ENCODE data around the gene CTDNEP1.
"Not testable (repeated sequence)": the region's sequence is repeated elsewhere in the genome, so short reads cannot be mapped to it uniquely, and the experiment has no call there.

CTDNEP1 gene

DNA sequence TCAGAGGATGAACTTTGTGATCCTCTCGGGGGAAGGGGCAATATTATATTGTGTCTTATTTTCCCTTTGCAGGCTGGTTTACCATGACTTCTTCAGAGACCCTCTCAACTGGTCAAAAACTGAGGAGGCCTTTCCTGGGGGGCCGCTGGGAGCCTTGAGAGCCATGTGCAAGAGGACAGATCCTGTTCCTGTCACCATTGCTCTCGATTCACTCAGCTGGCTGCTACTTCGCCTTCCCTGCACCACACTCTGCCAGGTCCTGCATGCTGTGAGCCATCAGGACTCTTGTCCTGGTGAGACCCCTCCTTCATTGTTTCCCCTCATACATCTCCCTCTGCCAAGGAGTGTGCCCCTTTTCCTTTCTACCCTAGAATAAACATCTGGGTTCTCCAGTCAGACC is 3.0 kb upstream of the CTDNEP1 start:
- TF ChIP-seq EZH2 (IDR thresholded peaks at IDR 0.05) (no peak), POLR2AphosphoS5 (IDR thresholded peaks at IDR 0.05; ENCODE audit: borderline replicate concordance, low read depth, low read length) (no peak), FOXP2 (optimal IDR thresholded peaks at IDR 0.05; ENCODE audit: control extremely low read depth, extremely low read length, insufficient read depth) (no peak)
- no peak for DNase-seq (ENCODE audit: low read depth, low spot score)
- Histone ChIP-seq H3K9me3 (ENCODE audit: low read depth, low read length) (no peaks in the 10 kb centered on the region), H3K27ac (no peak overlapping the region), H3K4me3 (no peak overlapping the region), H3K9ac (ENCODE audit: insufficient read length) (no peak overlapping the region), H3K36me3 (ENCODE audit: insufficient read depth, low read length) (peaks cover 27% of the 10 kb centered on the region)

DNA sequence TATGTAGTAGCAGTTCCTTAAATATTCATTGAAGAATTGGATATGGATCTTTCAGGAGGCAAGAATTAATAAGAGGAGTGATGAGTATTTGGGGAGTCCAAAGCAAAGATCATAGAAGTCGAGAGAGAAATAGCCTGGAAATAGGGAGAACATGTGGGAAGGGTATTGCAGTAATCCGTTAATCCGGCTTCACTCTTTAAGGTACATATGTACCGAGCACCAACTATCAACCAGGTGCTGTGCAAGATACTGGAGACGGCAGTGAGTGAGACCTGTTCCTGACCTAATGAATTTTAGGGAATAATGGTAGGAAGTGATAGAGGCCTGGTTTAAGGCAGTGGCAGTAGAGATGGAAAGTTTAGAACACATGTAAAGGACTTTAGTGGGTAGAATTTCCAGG is 1.5 kb upstream of the CTDNEP1 start:
- Histone ChIP-seq H3K36me3 (ENCODE audit: insufficient read depth, low read length) (peaks cover 15% of the 10 kb centered on the region), H3K4me3 (peak overlapping the region; percentile 91), H3K9me3 (ENCODE audit: low read depth, low read length) (no peaks in the 10 kb centered on the region), H3K9ac (ENCODE audit: insufficient read length) (peak overlapping the region; percentile 90), H3K27ac (peak overlapping the region; percentile 93; the same call in 1 of the 2 replicates)
- TF ChIP-seq FOXP2 (optimal IDR thresholded peaks at IDR 0.05; ENCODE audit: control extremely low read depth, extremely low read length, insufficient read depth) = no peak
- no peak for TF ChIP-seq POLR2AphosphoS5 (IDR thresholded peaks at IDR 0.05; ENCODE audit: borderline replicate concordance, low read depth, low read length)
- TF ChIP-seq EZH2 (IDR thresholded peaks at IDR 0.05) = no peak
- no peak for DNase-seq (ENCODE audit: low read depth, low spot score)

DNA sequence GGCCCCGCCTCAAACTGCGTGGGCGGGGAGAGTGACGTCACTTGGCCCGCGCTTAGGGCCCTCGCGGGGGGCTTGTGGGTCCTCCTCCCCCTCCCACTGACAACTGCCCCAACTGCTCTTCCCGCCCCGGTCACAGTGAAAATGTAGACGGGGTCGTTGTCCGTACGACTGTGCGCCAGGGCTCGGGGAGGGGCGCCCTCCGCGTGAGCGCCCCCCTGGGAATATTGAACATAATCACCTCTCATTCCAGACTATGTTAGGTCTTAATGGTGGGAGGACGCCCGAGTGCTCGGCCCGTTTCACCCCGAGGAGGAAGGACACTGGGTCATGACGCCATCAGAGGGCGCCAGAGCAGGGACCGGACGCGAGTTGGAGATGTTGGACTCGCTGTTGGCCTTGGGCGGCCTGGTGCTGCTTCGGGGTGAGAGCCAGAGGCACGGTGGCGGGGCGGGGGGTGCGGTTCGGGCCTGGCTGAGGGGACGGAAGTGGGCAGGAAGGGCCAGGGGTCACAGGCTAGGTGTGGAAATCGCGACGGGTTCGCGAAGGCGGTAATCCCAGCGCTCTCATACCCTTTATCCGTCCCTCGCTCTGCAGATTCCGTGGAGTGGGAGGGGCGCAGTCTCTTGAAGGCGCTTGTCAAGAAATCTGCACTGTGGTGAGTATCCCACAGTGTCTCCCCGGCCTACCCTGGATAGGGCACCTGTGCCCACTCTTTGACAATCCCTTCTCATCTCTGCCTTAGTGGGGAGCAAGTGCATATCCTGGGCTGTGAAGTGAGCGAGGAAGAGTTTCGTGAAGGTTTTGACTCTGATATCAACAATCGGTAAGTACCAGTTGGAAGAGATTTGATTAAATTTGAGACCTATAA is 876 bp upstream of the CTDNEP1 start, which contains the start of gene ELP5:
TSS of gene ELP5 (plus strand) at position 40 of the 868 bp plus-strand sequence. CDS start at position 376, 336 bp downstream.
- Histone ChIP-seq H3K27ac (peak within 1 kb of the TSS; percentile 93), H3K4me3 (peak within 1 kb of the TSS; percentile 91), H3K36me3 (ENCODE audit: insufficient read depth, low read length) (peaks cover 15% of the 10 kb centered on the region), H3K9ac (ENCODE audit: insufficient read length) (peak within 1 kb of the TSS; percentile 96), H3K9me3 (ENCODE audit: low read depth, low read length) (no peaks in the 10 kb centered on the region)
- DNase-seq (ENCODE audit: low read depth, low spot score) = no peak
- TF ChIP-seq FOXP2 (optimal IDR thresholded peaks at IDR 0.05; ENCODE audit: control extremely low read depth, extremely low read length, insufficient read depth) = peak; percentile 17
- peak; percentile 43; the same call in 1 of the 2 replicates for TF ChIP-seq POLR2AphosphoS5 (IDR thresholded peaks at IDR 0.05; ENCODE audit: borderline replicate concordance, low read depth, low read length)
- TF ChIP-seq EZH2 (IDR thresholded peaks at IDR 0.05) = no peak

DNA sequence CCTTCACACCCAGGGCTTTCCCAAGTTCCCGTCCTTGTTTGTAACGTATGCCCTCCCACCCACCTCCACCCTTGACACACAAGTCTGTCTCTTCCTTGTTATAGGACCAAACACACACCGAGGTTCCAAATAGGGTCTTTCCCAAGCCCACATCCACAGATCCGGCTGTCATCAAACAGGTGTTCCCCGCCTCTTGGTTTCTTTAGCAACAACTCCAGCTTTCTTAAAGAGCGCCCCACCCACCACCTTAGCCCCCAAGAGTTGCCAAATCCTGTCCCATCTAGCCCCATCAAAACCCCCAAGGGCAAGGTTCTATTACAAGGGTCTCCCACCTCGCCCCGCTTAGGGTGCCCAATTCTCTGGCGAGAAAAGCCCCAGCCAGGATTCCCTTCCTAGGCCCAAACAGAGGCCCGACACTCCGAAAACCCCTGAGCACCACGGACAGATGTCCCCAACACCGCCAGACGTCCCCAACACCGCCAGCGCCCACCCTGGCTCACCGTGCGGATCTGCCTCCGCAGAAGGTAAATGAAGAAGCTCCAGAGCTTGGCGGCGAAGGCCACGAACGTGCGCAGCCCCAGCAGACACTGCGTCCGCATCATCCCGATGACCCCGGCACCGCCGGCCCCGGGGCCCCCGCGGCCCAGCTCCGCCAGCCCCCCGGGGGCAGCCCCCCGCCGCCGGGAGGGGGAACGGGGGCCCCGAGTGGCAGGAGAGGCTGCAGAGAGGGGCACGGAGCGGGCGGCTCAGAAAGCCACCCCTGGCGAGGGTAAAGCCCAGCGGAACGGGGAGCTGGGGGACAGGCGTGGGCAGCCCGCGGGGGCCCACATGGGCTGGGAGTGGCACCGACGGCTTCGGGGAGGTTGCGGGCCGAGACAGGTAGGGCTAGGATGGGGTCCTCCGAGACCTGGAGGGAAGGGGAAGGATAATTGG is 573 bp downstream of the CTDNEP1 start:
- peak overlapping the region; percentile 96 for H3K9ac ChIP-seq (ENCODE audit: insufficient read length)
- DNase-seq (ENCODE audit: low read depth, low spot score) = no peak
- TF ChIP-seq POLR2AphosphoS5 (IDR thresholded peaks at IDR 0.05; ENCODE audit: borderline replicate concordance, low read depth, low read length) = no peak
- no peaks in the 10 kb centered on the region for H3K9me3 ChIP-seq (ENCODE audit: low read depth, low read length)
- H3K36me3 ChIP-seq (ENCODE audit: insufficient read depth, low read length) = peaks cover 28% of the 10 kb centered on the region
- H3K27ac ChIP-seq = peak overlapping the region; percentile 93
- H3K4me3 ChIP-seq = peak overlapping the region; percentile 91

DNA sequence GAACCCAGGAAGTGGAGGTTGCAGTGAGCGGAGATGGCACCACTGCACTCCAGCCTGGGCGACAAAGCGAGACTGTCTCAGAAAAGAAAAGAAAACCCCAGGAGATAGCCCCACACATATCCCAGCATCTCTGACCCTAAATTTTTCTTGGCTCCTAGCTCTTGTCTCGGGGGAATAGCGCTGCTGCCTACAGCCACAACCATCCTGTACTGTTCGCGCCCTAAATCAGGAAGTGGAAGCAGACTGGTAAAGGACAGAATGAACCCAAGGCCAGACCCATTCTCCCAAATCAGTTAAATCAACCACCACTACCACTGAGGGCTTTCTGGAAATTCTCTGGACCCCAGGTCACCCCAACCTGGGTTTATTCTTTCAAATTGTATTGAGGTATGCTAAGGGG is 1.7 kb downstream of the CTDNEP1 start:
- H3K36me3 ChIP-seq (ENCODE audit: insufficient read depth, low read length) = peaks cover 26% of the 10 kb centered on the region
- no peaks in the 10 kb centered on the region for H3K9me3 ChIP-seq (ENCODE audit: low read depth, low read length)
- no peak for DNase-seq (ENCODE audit: low read depth, low spot score)
- H3K4me3 ChIP-seq = peak overlapping the region; percentile 91
- TF ChIP-seq EZH2 (IDR thresholded peaks at IDR 0.05) (no peak), POLR2AphosphoS5 (IDR thresholded peaks at IDR 0.05; ENCODE audit: borderline replicate concordance, low read depth, low read length) (no peak), FOXP2 (optimal IDR thresholded peaks at IDR 0.05; ENCODE audit: control extremely low read depth, extremely low read length, insufficient read depth) (no peak)
- no peak overlapping the region for H3K27ac ChIP-seq
- H3K9ac ChIP-seq (ENCODE audit: insufficient read length) = peak overlapping the region; percentile 96

DNA sequence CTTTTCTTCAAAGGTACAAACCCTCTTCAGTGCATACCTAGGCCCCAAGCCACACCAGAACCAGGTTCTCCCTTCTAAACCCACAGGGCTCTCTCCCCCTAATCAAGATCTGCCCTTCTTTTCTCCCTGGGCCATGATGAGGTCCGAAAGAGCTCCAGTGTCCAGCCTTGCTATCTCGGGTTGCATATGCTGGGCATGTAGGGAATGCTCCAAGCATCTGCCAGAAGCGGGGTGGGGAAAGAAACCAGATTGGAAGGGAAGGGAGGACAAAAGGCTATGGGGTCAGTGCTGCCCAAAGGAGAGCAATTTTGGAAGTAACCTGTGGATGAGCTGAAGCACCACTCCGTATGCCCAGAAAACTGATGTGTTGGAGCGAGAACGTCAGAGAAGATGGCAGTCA is 2.3 kb downstream of the CTDNEP1 start:
- TF ChIP-seq FOXP2 (optimal IDR thresholded peaks at IDR 0.05; ENCODE audit: control extremely low read depth, extremely low read length, insufficient read depth) = no peak
- no peak for TF ChIP-seq EZH2 (IDR thresholded peaks at IDR 0.05)
- no peak for TF ChIP-seq POLR2AphosphoS5 (IDR thresholded peaks at IDR 0.05; ENCODE audit: borderline replicate concordance, low read depth, low read length)
- Histone ChIP-seq H3K27ac (no peak overlapping the region), H3K4me3 (no peak overlapping the region), H3K9ac (ENCODE audit: insufficient read length) (peak overlapping the region; percentile 48), H3K9me3 (ENCODE audit: low read depth, low read length) (no peaks in the 10 kb centered on the region), H3K36me3 (ENCODE audit: insufficient read depth, low read length) (peaks cover 26% of the 10 kb centered on the region)
- no peak for DNase-seq (ENCODE audit: low read depth, low spot score)

DNA sequence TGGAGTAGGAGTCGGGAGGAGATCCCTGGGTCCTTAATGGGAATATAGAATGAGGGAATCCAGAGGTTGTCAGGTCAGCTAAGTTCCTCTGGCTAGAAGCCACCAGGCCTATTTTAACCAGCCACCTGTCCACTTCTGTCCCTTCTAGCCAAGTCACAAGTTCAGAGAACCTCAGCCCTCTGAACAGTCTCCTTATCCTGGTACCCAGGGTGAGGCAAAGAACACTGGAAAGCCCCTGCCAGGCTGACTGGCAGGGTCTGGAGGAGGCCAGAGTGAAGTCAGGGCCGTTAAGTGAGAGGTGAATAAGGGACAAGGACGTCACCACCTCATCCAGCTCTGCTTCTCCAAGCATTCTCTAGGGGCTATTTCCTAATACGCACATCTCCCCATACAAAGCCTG is 2.7 kb downstream of the CTDNEP1 start:
- Histone ChIP-seq H3K4me3 (no peak overlapping the region), H3K9ac (ENCODE audit: insufficient read length) (peak overlapping the region; percentile 48), H3K9me3 (ENCODE audit: low read depth, low read length) (no peaks in the 10 kb centered on the region), H3K36me3 (ENCODE audit: insufficient read depth, low read length) (peaks cover 27% of the 10 kb centered on the region), H3K27ac (no peak overlapping the region)
- no peak for DNase-seq (ENCODE audit: low read depth, low spot score)
- no peak for TF ChIP-seq FOXP2 (optimal IDR thresholded peaks at IDR 0.05; ENCODE audit: control extremely low read depth, extremely low read length, insufficient read depth)
- no peak for TF ChIP-seq EZH2 (IDR thresholded peaks at IDR 0.05)
- no peak for TF ChIP-seq POLR2AphosphoS5 (IDR thresholded peaks at IDR 0.05; ENCODE audit: borderline replicate concordance, low read depth, low read length)

DNA sequence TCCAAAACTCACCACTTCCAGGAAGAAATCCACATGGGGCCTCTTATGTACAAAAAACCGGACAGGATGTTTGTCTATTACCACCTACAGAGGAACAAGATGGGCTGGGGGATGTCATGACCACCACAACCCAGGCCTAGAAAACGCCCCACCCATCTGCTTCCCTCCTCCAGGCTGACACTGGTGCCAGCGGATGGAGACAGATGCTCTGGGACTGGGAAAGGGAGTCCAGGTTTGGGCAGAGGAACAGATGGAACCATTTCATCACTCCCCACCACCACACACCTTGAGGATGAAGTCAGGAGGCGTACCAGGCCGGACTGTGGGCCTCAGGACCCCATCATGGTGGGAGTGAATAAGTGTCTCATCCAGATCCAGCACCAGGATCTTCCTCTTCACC is 4.8 kb downstream of the CTDNEP1 start:
- H3K36me3 ChIP-seq (ENCODE audit: insufficient read depth, low read length) = peaks cover 28% of the 10 kb centered on the region
- no peak overlapping the region for H3K4me3 ChIP-seq
- H3K27ac ChIP-seq = no peak overlapping the region
- TF ChIP-seq POLR2AphosphoS5 (IDR thresholded peaks at IDR 0.05; ENCODE audit: borderline replicate concordance, low read depth, low read length) (no peak), FOXP2 (optimal IDR thresholded peaks at IDR 0.05; ENCODE audit: control extremely low read depth, extremely low read length, insufficient read depth) (no peak), EZH2 (IDR thresholded peaks at IDR 0.05) (no peak)
- no peak overlapping the region for H3K9ac ChIP-seq (ENCODE audit: insufficient read length)
- no peak for DNase-seq (ENCODE audit: low read depth, low spot score)
- no peaks in the 10 kb centered on the region for H3K9me3 ChIP-seq (ENCODE audit: low read depth, low read length)

DNA sequence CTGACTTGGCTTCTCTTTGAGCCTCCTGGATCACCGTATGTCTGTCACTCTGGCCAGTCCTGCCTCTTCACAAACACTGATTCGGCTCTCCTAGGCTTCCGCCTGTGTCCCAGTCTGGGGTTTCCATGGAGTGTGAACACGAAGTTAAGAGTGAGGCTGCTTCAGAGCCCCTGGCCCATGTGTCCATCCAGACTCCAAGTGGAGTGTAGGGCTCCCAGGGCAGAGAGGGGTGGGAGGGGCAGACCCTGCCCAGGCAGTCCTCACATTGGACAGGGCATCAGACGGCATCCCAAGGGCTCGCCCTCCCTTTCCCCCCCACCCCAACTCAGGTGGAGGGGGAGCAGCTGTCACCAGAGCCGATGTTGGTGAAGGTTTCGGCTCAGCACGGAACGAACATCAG is 7.7 kb downstream of the CTDNEP1 start:
- not testable (repeated sequence) for H3K9ac ChIP-seq (ENCODE audit: insufficient read length); H3K9me3 ChIP-seq (ENCODE audit: low read depth, low read length); H3K4me3 ChIP-seq; DNase-seq (ENCODE audit: low read depth, low spot score); H3K27ac ChIP-seq
- peaks cover 41% of the 10 kb centered on the region for H3K36me3 ChIP-seq (ENCODE audit: insufficient read depth, low read length)
